ENCODE results near the gene SERPINA1.

GRCh38 chr14:94381149-94382030 lies 7.0 kb downstream of the SERPINA1 start:
- TF ChIP-seq EP300 (IDR thresholded peaks at IDR 0.05) (no peak), POLR2AphosphoS5 (IDR thresholded peaks at IDR 0.05) (no peak), CTCF (IDR thresholded peaks at IDR 0.05) (no peak)

Data from sigmoid colon (tissue), 4 donors.